Natural killer cell (primary cell): ENCODE results near the gene NDUFB4. TPM values are rescaled to one million over a fixed set of nuclear protein-coding genes. Genes with fewer than 3 reads are reported as not detected.

Experiments
- ATAC-seq, 3 donors: fragments of 150-1000 bp in 2 of 3; fragments of 200-7000 bp in 1 of 3; cut with Tn5 transposase; 1 replicate in 1 of 3; 2 replicates in 2 of 3; pipeline ENCODE4 v1.10.0; 2021; ENCODE audit warnings: mild to moderate bottlenecking in 2 of 3, moderate library complexity in 2 of 3
- DNase-seq, 2 donors: peaks; one replicate each; pipeline versions ENCODE4 v3.0.0 to v3.0.0-alpha.2; 2013 to 2021; ENCODE audit warnings: mixed read lengths in 1 of 2
- H3K27ac ChIP-seq: one replicate; pipeline ENCODE4 v1.5.1; 2013; ENCODE audit warnings: mild to moderate bottlenecking, low read length
- H3K27me3 ChIP-seq: one replicate; pipeline ENCODE4 v1.6.1; 2013; ENCODE audit warnings: low read length; ENCODE audit not compliant: control insufficient read depth, insufficient read depth
- H3K36me3 ChIP-seq: one replicate; pipeline ENCODE4 v1.6.1; 2013; ENCODE audit warnings: low read length; ENCODE audit not compliant: control insufficient read depth, insufficient read depth
- H3K4me1 ChIP-seq: one replicate; pipeline ENCODE4 v1.6.1; 2013; ENCODE audit warnings: low read length; ENCODE audit not compliant: control insufficient read depth, insufficient read depth
- H3K4me3 ChIP-seq: one replicate; pipeline ENCODE4 v1.5.1; 2013; ENCODE audit warnings: low read length
- H3K9me3 ChIP-seq: one replicate; pipeline ENCODE4 v1.6.1; 2013; ENCODE audit warnings: low read length; ENCODE audit not compliant: control insufficient read depth, insufficient read depth
- H3K27ac Mint-ChIP-seq, 2 donors: one replicate each; pipeline ENCODE4 v1.8.0; 2022; ENCODE audit warnings: mild to moderate bottlenecking in 2 of 2, mixed read lengths in 2 of 2, moderate library complexity in 1 of 2
- H3K27me3 Mint-ChIP-seq, 2 donors: one replicate each; pipeline ENCODE4 v1.8.0; 2022; ENCODE audit warnings: low read depth in 2 of 2, mixed read lengths in 2 of 2
- H3K36me3 Mint-ChIP-seq: one replicate; pipeline ENCODE4 v1.8.0; 2022; ENCODE audit warnings: mixed read lengths
- H3K4me1 Mint-ChIP-seq, 2 donors: one replicate each; pipeline ENCODE4 v1.8.0; 2022; ENCODE audit warnings: mixed read lengths in 2 of 2
- H3K4me3 Mint-ChIP-seq: one replicate; pipeline ENCODE4 v1.8.0; 2022; ENCODE audit warnings: mild to moderate bottlenecking, moderate library complexity, mixed read lengths
- H3K9me3 Mint-ChIP-seq, 2 donors: one replicate each; pipeline ENCODE4 v1.8.0; 2022; ENCODE audit warnings: mixed read lengths in 2 of 2
- CTCF ChIP-seq: fragments of 200-600 bp; IDR thresholded peaks from one replicate; pipeline ENCODE4 v1.8.0; 2022; ENCODE audit warnings: antibody characterized with exemption
- WGBS: methylation state at CpG from one replicate; pipeline ENCODE4 v1.1.7; 2013; ENCODE audit warnings: missing lambda C conversion rate; ENCODE audit not compliant: insufficient coverage; 5-methylcytosine and 5-hydroxymethylcytosine counted together
- intact Hi-C: fragments of 100-400 bp; cut with micrococcal nuclease; formaldehyde crosslinking; loops from one replicate; pipeline ENCODE4 v1.14.2; 2022
- total RNA-seq, 4 donors: library from RNA; stranded (reverse); fragments of 120-200 nt in 1 of 4; gene quantifications; one replicate each; pipeline versions ENCODE4 v1.2.3 to v1.2.4, GENCODE V29; 2013 to 2022

Gene NDUFB4
- total RNA-seq, 3 donors from 2014 or later (not counting 1 experiment from before 2014, with no cell fraction given) = 59.5 to 86.9 (median 65.2) TPM

GRCh38 chr3:120642368-120642948 lies 46.3 kb downstream of the NDUFB4 start:
- Histone ChIP-seq H3K27ac (no peak overlapping the region), H3K9me3 (no peaks in the 10 kb centered on the region), H3K27me3 (no peaks in the 10 kb centered on the region), H3K36me3 (no peaks in the 10 kb centered on the region), H3K4me1 (no peaks in the 10 kb centered on the region), H3K4me3 (no peak overlapping the region)
- no peaks in the 10 kb centered on the region for H3K36me3 Mint-ChIP-seq
- H3K4me1 Mint-ChIP-seq = no peaks in the 10 kb centered on the region
- no peaks in the 10 kb centered on the region for H3K9me3 Mint-ChIP-seq
- no peak overlapping the region for H3K27ac Mint-ChIP-seq
- ATAC-seq = peak in 2 of 3 donors; percentile 25 to 84
- WGBS = 36% methylated on average over 4 of the region's 4 CpGs
- no peak overlapping the region for H3K4me3 Mint-ChIP-seq
- H3K27me3 Mint-ChIP-seq = no peaks in the 10 kb centered on the region
- intact Hi-C loops = no loop called here
- DNase-seq = no peak
- TF ChIP-seq CTCF = no peak

- Mint-ChIP-seq H3K36me3 (no peaks in the 10 kb centered on the region), H3K27me3 (no peaks in the 10 kb centered on the region), H3K4me3 (no peak overlapping the region), H3K9me3 (no peaks in the 10 kb centered on the region), H3K27ac (no peak overlapping the region), H3K4me1 (no peaks in the 10 kb centered on the region)
- DNase-seq (no peak), ATAC-seq (no peak)
- Histone ChIP-seq H3K4me3 (no peak overlapping the region), H3K36me3 (no peaks in the 10 kb centered on the region), H3K27me3 (no peaks in the 10 kb centered on the region), H3K9me3 (no peaks in the 10 kb centered on the region), H3K27ac (no peak overlapping the region), H3K4me1 (no peaks in the 10 kb centered on the region)
- TF ChIP-seq CTCF = no peak
- 76% methylated on average over 5 of the region's 5 CpGs for WGBS
- intact Hi-C loops = no loop called here
These were observed 49.1 kb downstream of the NDUFB4 start for GRCh38 chr3:120645083-120645845.

GRCh38 chr3:120646771-120647432 lies 50.8 kb downstream of the NDUFB4 start:
- no peaks in the 10 kb centered on the region for H3K36me3 Mint-ChIP-seq
- DNase-seq (no peak), ATAC-seq (no peak)
- no peaks in the 10 kb centered on the region for H3K9me3 ChIP-seq
- H3K27ac Mint-ChIP-seq = no peak overlapping the region
- H3K4me1 ChIP-seq = no peaks in the 10 kb centered on the region
- H3K27ac ChIP-seq = no peak overlapping the region
- 91% methylated on average over 5 of the region's 5 CpGs for WGBS
- H3K4me3 ChIP-seq = no peak overlapping the region
- no peak for TF ChIP-seq CTCF
- no peaks in the 10 kb centered on the region for H3K9me3 Mint-ChIP-seq
- no peaks in the 10 kb centered on the region for H3K36me3 ChIP-seq
- no peaks in the 10 kb centered on the region for H3K27me3 Mint-ChIP-seq
- intact Hi-C loops = no loop called here
- H3K4me1 Mint-ChIP-seq = no peaks in the 10 kb centered on the region
- H3K4me3 Mint-ChIP-seq = no peak overlapping the region
- no peaks in the 10 kb centered on the region for H3K27me3 ChIP-seq
